VCaP (cell line): ENCODE results near the gene GABRR2.
A peak's percentile ranks its signal among the peaks of the same experiment; 100 is the strongest.

Source experiments
- H3K27ac ChIP-seq: fragments of 450-650 bp; 2 replicates; pipeline ENCODE4 v1.5.1; 2017
- CTCF ChIP-seq: fragments of 450-650 bp; conservative IDR thresholded peaks from 2 replicates; pipeline ENCODE4 v1.5.1; 2017; ENCODE audit warnings: mild to moderate bottlenecking, moderate library complexity

GABRR2 gene

GRCh38 chr6:89315249-89315885, at the start of gene GABRR2:
Gene GABRR2 (minus strand): TSS chr6:89315299. CDS start chr6:89315165, 134 bp downstream.
- TF ChIP-seq CTCF: 0 out of 2 replicates have a peak, but pooled peaks have one; percentile 9
- H3K27ac ChIP-seq: peak within 1 kb of the TSS; percentile 18

DNA sequence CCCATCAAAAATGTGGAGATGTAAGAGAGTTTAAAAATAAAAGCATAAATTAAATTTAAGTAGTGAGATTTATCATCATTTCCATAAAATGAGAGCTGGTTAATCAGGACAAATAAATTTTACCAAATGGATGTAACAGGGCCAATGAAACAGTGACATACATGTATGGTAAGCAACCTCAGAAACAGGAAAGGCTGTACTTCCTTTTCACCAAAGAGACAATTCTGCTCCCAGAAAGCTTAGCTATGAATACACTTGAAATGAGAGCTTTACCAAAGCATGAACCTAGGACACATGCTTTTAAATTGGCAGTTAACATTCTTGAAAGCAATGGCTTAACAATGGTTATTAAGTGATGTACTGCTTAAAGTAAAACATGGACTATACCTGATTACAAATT, 49.5 kb upstream of the GABRR2 start:
- TF ChIP-seq CTCF: no peak
- H3K27ac ChIP-seq: no peak overlapping the region

DNA sequence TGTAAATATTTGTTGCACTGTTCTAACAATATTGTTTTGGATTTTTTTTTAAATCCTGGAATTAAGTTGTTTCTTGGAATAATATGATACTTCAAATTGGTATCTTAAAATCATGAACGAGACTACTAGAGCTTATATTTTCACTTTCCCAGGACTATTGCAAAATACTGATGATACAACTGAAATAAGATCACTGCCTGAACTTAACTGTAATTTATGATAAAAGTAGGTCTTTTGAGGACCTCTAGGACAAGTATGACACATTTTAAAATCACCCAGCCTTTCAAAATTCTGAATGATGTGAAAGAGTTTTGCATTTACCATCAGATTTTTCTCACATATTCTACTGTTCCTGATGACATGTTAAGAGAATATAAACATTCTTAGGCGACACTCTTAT, 46.1 kb upstream of the GABRR2 start:
- no peak overlapping the region for H3K27ac ChIP-seq
- TF ChIP-seq CTCF: no peak

- TF ChIP-seq CTCF: no peak
- no peak overlapping the region for H3K27ac ChIP-seq
Measured at GRCh38 chr6:89360415-89360999, 45.4 kb upstream of the GABRR2 start.

- no peak for TF ChIP-seq CTCF
- no peak overlapping the region for H3K27ac ChIP-seq
Measured at GRCh38 chr6:89359561-89359960, 44.5 kb upstream of the GABRR2 start.

- no peak overlapping the region for H3K27ac ChIP-seq
- TF ChIP-seq CTCF: no peak
Measured at GRCh38 chr6:89357390-89357789, 42.3 kb upstream of the GABRR2 start.

DNA sequence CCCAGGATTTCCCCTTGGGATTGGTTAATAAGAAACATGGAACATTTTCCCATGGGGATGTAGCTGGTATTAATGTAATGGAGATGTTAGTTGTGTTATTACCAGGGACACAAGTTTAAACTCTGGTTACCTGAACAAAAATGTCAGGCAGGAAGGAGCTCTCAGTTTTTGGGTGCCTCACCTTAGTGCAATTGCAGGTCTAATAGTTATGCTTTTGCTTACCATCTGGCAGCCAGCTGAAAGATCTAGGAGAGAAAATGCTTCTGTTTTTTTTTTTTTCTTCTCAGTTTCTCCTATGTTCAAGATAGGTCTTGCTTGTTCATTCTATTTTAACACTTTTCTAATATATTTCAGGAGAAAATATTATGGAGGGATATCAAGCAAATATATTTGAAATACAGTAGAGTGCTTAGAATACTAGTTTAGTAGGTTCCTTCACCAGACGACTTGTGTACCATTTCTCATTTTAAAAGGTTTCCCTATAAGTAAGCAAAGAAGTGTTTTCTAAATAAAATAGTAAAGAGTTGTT, 41.6 kb upstream of the GABRR2 start:
- H3K27ac ChIP-seq: no peak overlapping the region

More for the DNA sequence above, 41.6 kb upstream of the GABRR2 start:
- TF ChIP-seq CTCF: no peak
